Esophagus muscularis mucosa (tissue), 4 donors: ENCODE results near the gene MITF.

ENCODE experiments used
- EP300 ChIP-seq: sonication (generic); formaldehyde crosslinking; IDR thresholded peaks from one replicate; pipeline ENCODE4 v1.6.1; 2017; ENCODE audit warnings: antibody characterized with exemption
- POLR2A ChIP-seq: fragments of 450-650 bp; IDR thresholded peaks from one replicate; pipeline ENCODE4 v1.6.1; 2017; ENCODE audit warnings: antibody characterized with exemption, moderate library complexity, mild to moderate bottlenecking, low read depth
- POLR2AphosphoS5 ChIP-seq, 2 donors: sonication (generic); formaldehyde crosslinking; IDR thresholded peaks; one replicate each; pipeline ENCODE4 v1.6.1; 2017; ENCODE audit warnings: antibody characterized with exemption in 2 of 2
- TF ChIP-seq, protein P1 (sequence below), 3 experiments: fragments of 200-600 bp in 2 of 3; fragments of 450-650 bp in 1 of 3; sonication (generic) in 2 of 3; IDR thresholded peaks; one replicate each; pipeline ENCODE4 v1.5.1; 2017 to 2019; ENCODE audit warnings: antibody characterized with exemption in 3 of 3, mild to moderate bottlenecking in 2 of 3, moderate library complexity in 1 of 3

DNA sequence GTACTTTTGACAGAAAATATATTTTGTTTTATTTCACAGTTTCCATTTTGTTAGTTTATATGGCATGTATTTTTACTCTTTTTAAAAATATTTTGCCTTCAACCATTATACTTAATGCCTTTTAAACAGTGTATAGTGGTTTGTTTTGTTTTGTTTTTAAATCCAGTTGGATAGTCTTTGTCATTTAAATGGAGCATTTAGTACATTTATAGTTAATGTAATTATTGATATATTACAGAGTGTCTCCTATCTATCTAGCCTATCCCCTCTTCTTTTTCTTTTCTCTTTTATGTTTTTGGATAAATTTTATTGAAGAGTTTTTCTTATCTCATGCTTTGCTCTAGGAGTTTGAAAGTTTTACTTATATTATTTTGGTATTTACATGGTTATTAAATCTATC, 263.9 kb downstream of the MITF start:
- TF ChIP-seq, protein P1, sequence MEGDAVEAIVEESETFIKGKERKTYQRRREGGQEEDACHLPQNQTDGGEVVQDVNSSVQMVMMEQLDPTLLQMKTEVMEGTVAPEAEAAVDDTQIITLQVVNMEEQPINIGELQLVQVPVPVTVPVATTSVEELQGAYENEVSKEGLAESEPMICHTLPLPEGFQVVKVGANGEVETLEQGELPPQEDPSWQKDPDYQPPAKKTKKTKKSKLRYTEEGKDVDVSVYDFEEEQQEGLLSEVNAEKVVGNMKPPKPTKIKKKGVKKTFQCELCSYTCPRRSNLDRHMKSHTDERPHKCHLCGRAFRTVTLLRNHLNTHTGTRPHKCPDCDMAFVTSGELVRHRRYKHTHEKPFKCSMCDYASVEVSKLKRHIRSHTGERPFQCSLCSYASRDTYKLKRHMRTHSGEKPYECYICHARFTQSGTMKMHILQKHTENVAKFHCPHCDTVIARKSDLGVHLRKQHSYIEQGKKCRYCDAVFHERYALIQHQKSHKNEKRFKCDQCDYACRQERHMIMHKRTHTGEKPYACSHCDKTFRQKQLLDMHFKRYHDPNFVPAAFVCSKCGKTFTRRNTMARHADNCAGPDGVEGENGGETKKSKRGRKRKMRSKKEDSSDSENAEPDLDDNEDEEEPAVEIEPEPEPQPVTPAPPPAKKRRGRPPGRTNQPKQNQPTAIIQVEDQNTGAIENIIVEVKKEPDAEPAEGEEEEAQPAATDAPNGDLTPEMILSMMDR (IDR thresholded peaks at IDR 0.05) = no peak
- TF ChIP-seq POLR2AphosphoS5 (IDR thresholded peaks at IDR 0.05) (no peak), POLR2A (no peak), EP300 (no peak)
